Aorta (tissue), 5 donors: ENCODE data around the gene CHID1. TPM values are rescaled to one million over a fixed set of nuclear protein-coding genes. Genes with fewer than 3 reads are reported as not detected.

Experiments used
- ATAC-seq: fragments of 200-7000 bp; cut with Tn5 transposase; one replicate; pipeline ENCODE4 v1.9.1; 2022; ENCODE audit warnings: moderate library complexity; ENCODE audit not compliant: low FRiP score
- DNase-seq, 2 donors: peaks; one replicate each; pipeline ENCODE4 v3.0.0-alpha.2; 2020
- H3K27ac ChIP-seq, 2 donors: one replicate each; pipeline ENCODE4 v1.5.1; 2013; ENCODE audit warnings: low read length in 2 of 2, mild to moderate bottlenecking in 2 of 2, moderate library complexity in 2 of 2, control low read depth in 1 of 2, inconsistent platforms in 1 of 2, low read depth in 1 of 2
- H3K27me3 ChIP-seq, 2 donors: one replicate each; pipeline ENCODE4 v1.6.1; 2013; ENCODE audit warnings: control low read depth in 1 of 2, low read length in 1 of 2, mild to moderate bottlenecking in 1 of 2, moderate library complexity in 1 of 2; ENCODE audit not compliant: insufficient read depth in 2 of 2, control insufficient read depth in 1 of 2
- H3K36me3 ChIP-seq, 2 donors: one replicate each; pipeline ENCODE4 v1.6.1; 2013; ENCODE audit warnings: control low read depth in 1 of 2, low read length in 1 of 2, mild to moderate bottlenecking in 1 of 2; ENCODE audit not compliant: insufficient read depth in 2 of 2, control insufficient read depth in 1 of 2
- H3K4me1 ChIP-seq, 2 donors: one replicate each; pipeline ENCODE4 v1.6.1; 2013; ENCODE audit warnings: low read length in 2 of 2, control low read depth in 1 of 2, mild to moderate bottlenecking in 1 of 2, moderate library complexity in 1 of 2; ENCODE audit not compliant: insufficient read depth in 2 of 2, control insufficient read depth in 1 of 2
- H3K4me3 ChIP-seq, 2 donors: one replicate each; pipeline ENCODE4 v1.5.1; 2013; ENCODE audit warnings: low read length in 2 of 2, control low read depth in 1 of 2, mild to moderate bottlenecking in 1 of 2
- H3K9me3 ChIP-seq: one replicate; pipeline ENCODE4 v1.6.1; 2013; ENCODE audit warnings: mild to moderate bottlenecking, low read length; ENCODE audit not compliant: control insufficient read depth
- WGBS, 2 donors: extraction: QIAGEN DNeasy Blood & Tissue Kit; methylation state at CpG; one replicate each; pipeline ENCODE4 v1.1.7; 2013; 5-methylcytosine and 5-hydroxymethylcytosine counted together
- intact Hi-C, 2 donors: fragments of 100-400 bp; cut with DNase I; formaldehyde crosslinking; loops; one replicate each; pipeline versions ENCODE4 v1.14.2 to v1.15.0; 2022
- polyA plus RNA-seq, 2 donors: library from polyadenylated mRNA; stranded (reverse); fragments of 200-250 nt; gene quantifications; one replicate each; pipeline ENCODE4 v1.2.3, GENCODE V29; 2013
- total RNA-seq, 2 donors: library from RNA; stranded (reverse); fragmentation: NEBNext Ultra II Directional; extraction: Animal tissue kit (Norgen Biotek cat#: 25700); gene quantifications; one replicate each; pipeline ENCODE4 v1.2.1, GENCODE V29; 2021
- donor health status: healthy with polysubstance abuse.
- donor health status: Bipolar disorder and iron deficiency.
- donor health status: DM: no; HTN: no; CAD: no.
- donor health status: DM: no; HTN: no; CAD: no.
- donor health status: DM: yes; HTN: yes; CAD: no.

Gene CHID1
- total and polyA plus RNA-seq, 4 donors: 29.6 to 77.4 (median 57.8) TPM

DNA sequence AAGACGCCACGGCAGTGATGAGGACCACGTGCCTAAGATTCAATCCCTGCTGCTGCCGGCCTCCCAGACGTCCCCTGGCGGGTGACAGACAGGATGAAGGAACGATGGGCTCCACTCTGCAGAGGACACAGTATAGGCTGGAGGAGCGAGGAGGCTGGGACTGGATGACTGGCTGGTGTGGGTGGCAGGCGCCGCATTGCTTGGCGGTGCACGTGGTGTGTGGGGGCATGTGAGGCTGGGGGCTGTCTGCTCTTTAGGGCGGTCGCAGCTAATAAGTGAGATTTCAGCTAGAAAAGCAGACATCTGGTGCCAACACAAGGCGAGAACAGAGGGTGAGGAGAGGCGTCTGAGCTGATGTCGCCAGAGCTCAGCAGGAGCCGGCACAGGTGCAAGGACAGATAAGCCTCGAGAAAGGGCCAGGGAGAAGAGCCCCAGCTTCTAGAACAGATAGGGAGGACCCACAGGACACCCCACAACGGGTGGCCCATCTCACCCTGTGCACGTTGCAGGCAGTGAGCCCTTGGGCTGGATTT is 34.8 kb downstream of the CHID1 start:
- no peaks in the 10 kb centered on the region for H3K27me3 ChIP-seq
- no peaks in the 10 kb centered on the region for H3K4me1 ChIP-seq
- intact Hi-C loops: no loop called here
- ATAC-seq (no peak), DNase-seq (no peak)
- H3K36me3 ChIP-seq: no peaks in the 10 kb centered on the region
- H3K27ac ChIP-seq: no peak overlapping the region
- no peaks in the 10 kb centered on the region for H3K9me3 ChIP-seq
- WGBS, 2 donors: 90% methylated on average over 21 of the region's 21 CpGs
- no peak overlapping the region for H3K4me3 ChIP-seq

DNA sequence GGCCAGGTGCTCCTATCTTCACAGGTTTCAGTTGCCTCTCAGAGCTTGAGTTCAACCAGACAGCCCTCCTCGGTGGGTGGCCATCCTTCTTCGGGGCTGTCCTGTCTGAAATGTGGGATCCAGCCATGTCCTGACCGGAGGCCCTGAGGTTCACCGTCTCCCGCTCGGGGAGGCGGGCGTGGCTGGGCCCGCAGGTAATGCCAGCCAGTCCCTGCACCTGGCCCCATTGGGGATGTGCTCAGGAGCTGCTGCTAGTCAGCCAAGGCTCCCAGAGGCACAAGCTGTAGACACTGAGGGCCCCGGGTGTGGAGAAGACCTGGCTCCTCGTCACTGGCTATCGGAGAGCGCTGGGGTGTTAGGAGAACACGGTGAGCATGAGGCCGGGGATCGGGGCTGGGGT is 35.4 kb downstream of the CHID1 start:
- no peaks in the 10 kb centered on the region for H3K36me3 ChIP-seq
- no peak for ATAC-seq
- no peak for DNase-seq
- H3K27ac ChIP-seq: no peak overlapping the region
- no peaks in the 10 kb centered on the region for H3K4me1 ChIP-seq
- intact Hi-C loops: no loop called here
- no peaks in the 10 kb centered on the region for H3K9me3 ChIP-seq
- H3K4me3 ChIP-seq: no peak overlapping the region
- WGBS, 2 donors: 93 to 94% methylated on average over 16 of the region's 16 CpGs
- no peaks in the 10 kb centered on the region for H3K27me3 ChIP-seq

DNA sequence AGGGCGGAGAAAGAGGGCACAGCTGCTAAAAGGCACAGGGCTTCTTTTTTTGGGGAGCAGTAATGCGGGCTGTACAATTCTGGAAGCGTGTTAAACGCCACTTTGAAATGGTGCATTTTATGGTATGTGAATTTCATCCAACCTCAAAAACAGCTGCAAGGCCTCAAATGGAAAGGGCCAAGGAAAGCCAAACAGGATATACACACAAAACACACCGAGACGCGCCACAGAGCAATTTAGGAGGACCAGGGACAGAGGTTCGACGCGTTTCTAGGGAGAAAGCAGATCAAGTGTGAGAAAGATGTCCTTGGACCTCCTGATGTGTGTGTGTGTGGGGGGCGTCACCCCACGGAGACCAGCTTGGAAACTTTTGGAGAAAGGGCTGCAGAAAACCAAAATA is 36.9 kb downstream of the CHID1 start:
- no peaks in the 10 kb centered on the region for H3K36me3 ChIP-seq
- no peaks in the 10 kb centered on the region for H3K9me3 ChIP-seq
- no peak for DNase-seq
- H3K27me3 ChIP-seq: no peaks in the 10 kb centered on the region
- ATAC-seq: no peak
- no peak overlapping the region for H3K27ac ChIP-seq
- WGBS, 2 donors: 71 to 79% methylated on average over 12 of the region's 12 CpGs
- no peak overlapping the region for H3K4me3 ChIP-seq
- no peaks in the 10 kb centered on the region for H3K4me1 ChIP-seq
- intact Hi-C loops: no loop called here

DNA sequence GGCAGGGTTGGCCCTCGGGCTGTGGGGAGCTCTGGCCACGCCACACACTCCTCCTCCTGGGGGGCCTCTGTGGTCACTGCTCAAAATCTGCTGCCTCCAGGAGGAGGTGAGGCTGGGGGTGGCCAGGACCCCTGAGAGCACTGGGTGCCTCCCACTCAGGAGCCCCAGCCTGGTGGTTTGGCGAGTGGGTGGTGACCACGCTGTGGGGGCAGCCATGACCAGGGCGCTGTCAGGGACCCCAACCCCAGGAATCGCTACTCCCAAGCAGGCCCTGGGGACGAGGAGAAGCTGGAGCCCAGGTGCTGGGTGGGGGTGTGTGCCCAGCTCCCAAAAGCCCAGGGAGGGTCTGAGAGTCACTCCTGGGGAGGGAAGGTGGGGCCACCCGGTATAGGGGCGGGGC is 37.8 kb downstream of the CHID1 start:
- ATAC-seq: no peak
- DNase-seq: no peak
- Histone ChIP-seq H3K4me1 (no peaks in the 10 kb centered on the region), H3K36me3 (no peaks in the 10 kb centered on the region), H3K4me3 (no peak overlapping the region), H3K9me3 (no peaks in the 10 kb centered on the region), H3K27ac (no peak overlapping the region), H3K27me3 (no peaks in the 10 kb centered on the region)
- intact Hi-C loops: no loop called here
- WGBS, 2 donors: 91 to 95% methylated on average over 7 to 9 of the region's 9 CpGs

DNA sequence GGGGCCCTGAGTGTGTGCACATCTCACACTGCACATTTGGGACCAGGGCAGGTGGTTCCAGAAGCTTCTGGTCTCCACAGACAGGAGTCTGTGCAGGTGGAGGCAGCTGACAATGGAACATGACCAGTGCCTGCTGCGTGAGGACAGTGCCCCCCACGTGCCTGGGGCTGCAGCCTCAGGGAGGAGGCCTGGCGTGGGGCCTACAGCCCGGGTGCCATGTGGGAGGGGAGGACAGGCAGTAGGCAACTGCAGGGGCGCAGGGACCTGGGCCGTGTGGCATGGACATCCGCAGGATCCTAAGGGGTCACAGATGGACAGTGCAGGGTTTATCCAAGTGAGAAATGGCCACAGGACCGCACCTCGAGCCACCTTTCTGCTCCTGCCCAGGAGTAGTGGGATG is 39.1 kb downstream of the CHID1 start:
- no peak overlapping the region for H3K4me3 ChIP-seq
- no peak for DNase-seq
- no peak for ATAC-seq
- H3K4me1 ChIP-seq: no peaks in the 10 kb centered on the region
- 72 to 77% methylated on average over 8 to 9 of the region's 9 CpGs for WGBS, 2 donors
- no peaks in the 10 kb centered on the region for H3K9me3 ChIP-seq
- intact Hi-C loops: no loop called here
- H3K27me3 ChIP-seq: no peaks in the 10 kb centered on the region
- H3K27ac ChIP-seq: no peak overlapping the region
- no peaks in the 10 kb centered on the region for H3K36me3 ChIP-seq

DNA sequence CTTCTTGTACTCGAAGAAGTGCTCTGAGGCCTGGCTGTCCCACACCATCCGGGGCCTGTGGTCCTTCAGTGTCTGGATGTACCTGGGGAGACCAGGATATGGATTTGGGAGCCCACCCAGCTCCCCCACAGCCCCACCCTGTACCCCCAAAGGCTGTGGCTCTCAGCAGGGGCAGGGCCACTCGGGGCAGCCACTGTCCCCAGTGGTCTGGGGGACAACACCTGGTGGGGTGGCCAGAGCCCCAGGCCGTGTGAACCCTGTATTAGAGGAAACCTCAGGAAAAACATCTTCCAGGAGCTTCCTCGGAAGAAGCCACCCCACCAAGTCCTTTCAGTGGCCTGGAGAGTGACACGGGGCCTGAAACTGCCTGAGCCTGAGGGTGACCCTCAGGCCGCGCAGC is 40.2 kb downstream of the CHID1 start:
- intact Hi-C loops: no loop called here
- H3K9me3 ChIP-seq: no peaks in the 10 kb centered on the region
- no peak overlapping the region for H3K4me3 ChIP-seq
- H3K36me3 ChIP-seq: no peaks in the 10 kb centered on the region
- H3K27me3 ChIP-seq: no peaks in the 10 kb centered on the region
- no peak for DNase-seq
- H3K27ac ChIP-seq: no peak overlapping the region
- no peaks in the 10 kb centered on the region for H3K4me1 ChIP-seq
- 84 to 87% methylated on average over 8 of the region's 8 CpGs for WGBS, 2 donors
- ATAC-seq: no peak

DNA sequence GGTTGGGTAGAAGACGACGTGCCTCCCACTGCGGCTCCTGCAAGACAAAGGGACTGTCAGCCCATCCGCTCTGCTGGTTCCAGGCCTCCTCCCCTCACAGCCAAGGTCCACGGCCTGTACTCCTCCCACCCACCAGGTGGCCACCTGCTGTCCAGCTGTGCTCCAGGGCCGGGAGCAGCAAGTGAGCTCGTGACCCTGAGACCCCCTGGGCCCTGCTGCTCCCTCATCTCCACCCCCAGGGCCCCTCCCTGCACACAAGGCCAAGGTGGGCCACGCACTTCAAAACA is 40.5 kb downstream of the CHID1 start:
- no peaks in the 10 kb centered on the region for H3K9me3 ChIP-seq
- DNase-seq (no peak), ATAC-seq (no peak)
- H3K27ac ChIP-seq: no peak overlapping the region
- 62 to 70% methylated on average over 8 of the region's 8 CpGs for WGBS, 2 donors
- intact Hi-C loops: no loop called here
- H3K36me3 ChIP-seq: no peaks in the 10 kb centered on the region
- no peaks in the 10 kb centered on the region for H3K4me1 ChIP-seq
- no peaks in the 10 kb centered on the region for H3K27me3 ChIP-seq
- no peak overlapping the region for H3K4me3 ChIP-seq

DNA sequence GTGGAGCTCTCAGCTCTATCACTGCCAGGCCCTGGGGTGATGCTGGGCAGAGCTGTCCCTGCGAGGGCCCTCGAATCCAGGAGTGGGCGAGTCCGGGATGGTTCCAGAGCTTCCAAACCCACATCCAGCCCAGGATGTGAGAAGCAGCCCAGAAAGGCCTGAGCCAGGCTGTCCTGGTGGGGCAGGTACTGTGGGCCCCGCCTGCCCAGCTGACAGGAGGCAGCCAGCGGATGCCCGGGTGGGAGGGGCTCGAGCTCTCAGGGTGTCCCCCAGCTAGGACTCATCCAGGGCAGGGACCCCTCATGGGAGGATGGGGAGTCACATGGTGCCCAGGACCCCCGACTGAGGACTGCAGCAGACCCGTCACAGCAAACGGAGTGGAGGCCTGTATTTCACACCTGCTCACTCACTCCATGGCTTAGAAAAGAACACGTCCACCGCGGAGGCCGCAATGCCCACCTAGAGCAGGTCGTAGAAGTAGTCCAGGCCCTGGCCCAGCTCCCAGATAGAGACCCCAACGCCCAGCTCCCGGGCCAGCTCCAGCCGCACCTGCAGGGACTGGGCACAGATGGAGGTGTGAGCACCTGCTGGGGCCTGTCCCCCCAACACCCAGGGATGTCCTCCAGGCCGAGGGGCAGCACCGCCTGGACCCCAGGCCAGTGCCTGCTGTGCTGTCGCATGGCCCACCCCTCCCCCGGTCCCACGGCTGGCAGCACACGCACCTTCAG is 41.0 kb downstream of the CHID1 start:
- intact Hi-C loops: no loop called here
- DNase-seq (no peak), ATAC-seq (no peak)
- no peaks in the 10 kb centered on the region for H3K27me3 ChIP-seq
- H3K4me1 ChIP-seq: no peaks in the 10 kb centered on the region
- H3K4me3 ChIP-seq: no peak overlapping the region
- no peaks in the 10 kb centered on the region for H3K9me3 ChIP-seq
- no peak overlapping the region for H3K27ac ChIP-seq
- 88 to 89% methylated on average over 25 of the region's 25 CpGs for whole genome bisulfite sequencing, 2 donors
- H3K36me3 ChIP-seq: no peaks in the 10 kb centered on the region

DNA sequence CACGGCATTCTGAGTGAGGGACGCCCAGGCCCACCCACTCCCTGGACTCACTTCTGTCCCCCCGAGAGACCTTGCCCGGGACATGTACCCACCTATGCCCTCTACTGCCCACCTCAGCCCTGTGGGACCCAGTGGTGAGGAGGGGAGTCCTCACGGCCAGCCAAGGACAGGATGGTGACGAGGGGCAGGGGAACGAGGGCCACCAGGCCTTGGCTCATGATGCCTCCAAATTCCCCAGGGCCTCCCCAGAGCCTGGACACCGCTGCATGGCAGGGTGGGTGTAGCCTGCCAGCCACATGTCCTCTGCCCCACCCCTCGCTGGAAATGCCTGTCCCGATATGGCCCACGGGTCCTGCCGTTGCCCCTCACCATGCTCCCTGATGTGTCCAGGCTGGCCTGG is 41.8 kb downstream of the CHID1 start:
- WGBS, 2 donors: 82 to 84% methylated on average over 12 of the region's 12 CpGs
- intact Hi-C loops: no loop called here

More for the DNA sequence above, 41.8 kb downstream of the CHID1 start:
- no peaks in the 10 kb centered on the region for H3K27me3 ChIP-seq
- ATAC-seq: no peak
- H3K9me3 ChIP-seq: no peaks in the 10 kb centered on the region
- H3K27ac ChIP-seq: no peak overlapping the region
- no peak for DNase-seq
- no peaks in the 10 kb centered on the region for H3K4me1 ChIP-seq
- H3K36me3 ChIP-seq: no peaks in the 10 kb centered on the region
- no peak overlapping the region for H3K4me3 ChIP-seq
